SK-N-SH (cell line): ENCODE data around the gene SLC38A3.

ENCODE experiments used
- ELF1 ChIP-seq: IDR thresholded peaks from 2 replicates; pipeline ENCODE4 v1.4.0; 2012
- POLR2AphosphoS5 ChIP-seq: IDR thresholded peaks from 2 replicates; pipeline ENCODE4 v1.6.1; 2012; ENCODE audit warnings: low read depth, low read length
- RAD21 ChIP-seq: IDR thresholded peaks from 2 replicates; pipeline ENCODE4 v1.6.1; 2012; ENCODE audit warnings: mild to moderate bottlenecking, low read length
- REST ChIP-seq: IDR thresholded peaks from 2 replicates; pipeline ENCODE4 v1.6.1; 2012; ENCODE audit warnings: mild to moderate bottlenecking, low read depth, low read length, moderate library complexity
- TAF1 ChIP-seq: IDR thresholded peaks from 2 replicates; pipeline ENCODE4 v1.6.1; 2012; ENCODE audit warnings: low read depth, mild to moderate bottlenecking, low read length, moderate library complexity, borderline replicate concordance
- USF2 ChIP-seq: fragments of 150-350 bp; IDR thresholded peaks from 2 replicates; pipeline ENCODE4 v1.6.1; 2017; ENCODE audit warnings: antibody characterized with exemption, low read length, low read depth, borderline replicate concordance
- YY1 ChIP-seq: IDR thresholded peaks from 2 replicates; pipeline ENCODE4 v1.4.0; 2012; ENCODE audit warnings: low read depth, mild to moderate bottlenecking
- TF ChIP-seq, protein P1 (sequence below): fragments of 200-600 bp; sonication (generic); IDR thresholded peaks from 2 replicates; pipeline ENCODE4 v1.6.1; 2017; ENCODE audit warnings: antibody characterized with exemption, mild to moderate bottlenecking, moderate library complexity

DNA sequence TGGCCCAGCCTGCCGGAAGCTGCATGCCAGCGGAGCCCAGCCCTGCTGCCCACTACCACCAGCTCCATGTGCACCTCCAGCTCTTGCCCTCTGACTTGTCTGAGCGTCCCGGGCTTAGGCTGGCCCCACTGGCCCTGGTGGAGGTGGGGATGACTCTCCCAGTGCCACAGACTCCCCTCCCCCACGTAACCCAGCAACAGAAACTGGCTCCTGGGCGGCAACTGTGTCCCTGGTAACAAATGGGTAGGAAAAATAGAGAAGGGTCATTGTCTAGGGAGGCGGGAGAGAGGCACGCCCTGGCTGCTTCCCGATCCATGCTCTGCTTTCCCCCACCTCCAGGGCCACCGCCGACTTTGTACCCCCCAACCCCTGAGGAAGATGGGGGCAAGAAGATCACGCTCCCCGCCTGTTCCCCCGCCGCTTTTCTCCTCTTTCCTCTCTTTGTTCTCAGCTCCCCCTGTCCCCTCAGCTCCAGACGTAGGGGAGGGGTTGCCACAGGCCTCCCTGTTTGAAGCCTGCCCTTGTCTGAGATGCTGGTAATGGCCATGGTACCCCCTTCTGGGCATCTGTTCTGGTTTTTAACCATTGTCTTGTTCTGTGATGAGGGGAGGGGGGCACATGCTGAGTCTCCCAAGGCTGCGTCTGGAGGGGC, 53.1 kb downstream of the SLC38A3 start:
- TF ChIP-seq, protein P1, sequence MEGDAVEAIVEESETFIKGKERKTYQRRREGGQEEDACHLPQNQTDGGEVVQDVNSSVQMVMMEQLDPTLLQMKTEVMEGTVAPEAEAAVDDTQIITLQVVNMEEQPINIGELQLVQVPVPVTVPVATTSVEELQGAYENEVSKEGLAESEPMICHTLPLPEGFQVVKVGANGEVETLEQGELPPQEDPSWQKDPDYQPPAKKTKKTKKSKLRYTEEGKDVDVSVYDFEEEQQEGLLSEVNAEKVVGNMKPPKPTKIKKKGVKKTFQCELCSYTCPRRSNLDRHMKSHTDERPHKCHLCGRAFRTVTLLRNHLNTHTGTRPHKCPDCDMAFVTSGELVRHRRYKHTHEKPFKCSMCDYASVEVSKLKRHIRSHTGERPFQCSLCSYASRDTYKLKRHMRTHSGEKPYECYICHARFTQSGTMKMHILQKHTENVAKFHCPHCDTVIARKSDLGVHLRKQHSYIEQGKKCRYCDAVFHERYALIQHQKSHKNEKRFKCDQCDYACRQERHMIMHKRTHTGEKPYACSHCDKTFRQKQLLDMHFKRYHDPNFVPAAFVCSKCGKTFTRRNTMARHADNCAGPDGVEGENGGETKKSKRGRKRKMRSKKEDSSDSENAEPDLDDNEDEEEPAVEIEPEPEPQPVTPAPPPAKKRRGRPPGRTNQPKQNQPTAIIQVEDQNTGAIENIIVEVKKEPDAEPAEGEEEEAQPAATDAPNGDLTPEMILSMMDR: no peak
- TF ChIP-seq YY1: no peak
- TF ChIP-seq RAD21: no peak
- no peak for TF ChIP-seq USF2
- TF ChIP-seq ELF1: no peak
- TF ChIP-seq POLR2AphosphoS5: no peak
- TF ChIP-seq TAF1: no peak
- TF ChIP-seq REST: no peak
